HG03342 (cell line): Measurements from ENCODE around the gene ADARB2.

ENCODE experiments used
- ATAC-seq: cut with Tn5 transposase; IDR thresholded peaks from one replicate; pipeline ENCODE4 v1.9.1; 2021; ENCODE audit warnings: mild to moderate bottlenecking, moderate library complexity; ENCODE audit not compliant: unreplicated experiment

ADARB2 gene

DNA sequence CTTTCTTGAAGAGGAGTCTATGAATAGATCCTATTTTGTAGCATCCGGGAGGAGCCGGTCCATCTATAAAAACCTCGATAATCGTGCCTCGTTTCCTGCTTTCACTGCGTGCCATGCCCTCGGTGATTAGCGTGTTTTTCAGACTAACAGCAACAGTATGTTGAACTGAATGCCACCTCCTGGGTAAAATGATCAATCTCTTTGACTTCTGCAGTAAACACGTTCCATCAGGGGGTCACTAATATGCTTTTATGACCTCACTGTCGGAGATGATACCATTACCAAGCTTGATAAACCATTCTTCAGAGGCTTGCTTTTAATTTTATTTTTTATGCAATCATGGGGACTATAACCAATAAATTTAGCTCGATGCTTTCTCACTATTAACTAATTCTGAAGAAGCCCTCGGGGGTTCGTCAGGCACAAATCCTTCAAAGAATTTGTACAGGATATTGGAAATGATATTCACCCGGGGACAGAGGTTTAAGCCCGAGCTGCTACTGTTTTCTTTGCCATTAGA lies 228.3 kb downstream of the ADARB2 start:
- ATAC-seq, result no peak

- ATAC-seq, result no peak
Observed at GRCh38 chr10:1508096-1508495, 229.2 kb downstream of the ADARB2 start.

DNA sequence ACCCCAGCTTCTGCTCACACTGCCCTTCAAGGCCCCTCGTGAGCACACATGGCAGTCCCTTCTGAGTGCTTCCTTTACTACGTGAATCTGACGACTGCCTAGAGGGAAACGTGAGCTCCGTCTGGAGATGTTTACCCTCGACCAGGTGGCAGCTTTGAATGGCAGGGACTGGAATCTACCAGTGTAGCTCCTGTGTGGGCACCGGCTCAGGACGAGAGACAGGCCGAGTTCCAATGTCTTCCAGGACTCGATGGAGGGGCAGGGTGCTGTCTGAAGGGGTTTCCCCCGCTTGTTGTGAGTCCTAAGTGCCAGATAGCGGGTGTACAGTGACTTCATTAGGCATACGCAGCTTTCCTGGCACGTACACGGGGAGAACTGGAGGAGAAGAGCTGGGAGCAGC lies 229.9 kb downstream of the ADARB2 start:
- no peak for ATAC-seq

GRCh38 chr10:1504940-1505339 lies 232.4 kb downstream of the ADARB2 start:
- no peak for ATAC-seq

GRCh38 chr10:1504286-1504685 lies 233.0 kb downstream of the ADARB2 start:
- ATAC-seq, result no peak

- no peak for ATAC-seq
Observed at GRCh38 chr10:1502451-1502850, 234.9 kb downstream of the ADARB2 start.

DNA sequence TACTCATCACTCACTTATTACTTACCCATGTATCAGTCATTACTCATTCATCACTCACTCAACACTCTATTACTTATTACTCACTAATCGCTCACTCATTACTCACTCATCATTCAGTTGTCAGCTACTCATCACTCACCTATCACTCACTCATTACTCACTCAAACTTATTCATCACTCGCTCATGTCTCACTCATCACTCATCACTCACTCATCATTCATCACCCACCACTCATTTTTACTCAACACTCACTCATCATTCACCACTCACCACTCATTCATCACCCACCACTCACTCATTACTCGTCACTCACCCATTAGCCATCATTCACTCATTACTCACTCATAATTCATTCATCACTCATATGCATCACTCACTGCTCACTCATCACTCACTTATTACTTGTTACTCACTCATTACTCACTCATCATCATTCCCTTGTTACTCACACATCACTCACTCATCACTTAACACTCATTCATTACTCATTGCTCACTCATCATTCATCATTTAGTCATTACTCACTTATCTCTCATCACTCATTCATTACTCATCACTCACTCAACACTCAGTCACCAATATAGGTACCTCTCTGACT lies 237.9 kb downstream of the ADARB2 start:
- no peak for ATAC-seq

GRCh38 chr10:1498746-1499358 lies 238.5 kb downstream of the ADARB2 start:
- no peak for ATAC-seq

GRCh38 chr10:1495915-1496517 lies 241.3 kb downstream of the ADARB2 start:
- no peak for ATAC-seq

DNA sequence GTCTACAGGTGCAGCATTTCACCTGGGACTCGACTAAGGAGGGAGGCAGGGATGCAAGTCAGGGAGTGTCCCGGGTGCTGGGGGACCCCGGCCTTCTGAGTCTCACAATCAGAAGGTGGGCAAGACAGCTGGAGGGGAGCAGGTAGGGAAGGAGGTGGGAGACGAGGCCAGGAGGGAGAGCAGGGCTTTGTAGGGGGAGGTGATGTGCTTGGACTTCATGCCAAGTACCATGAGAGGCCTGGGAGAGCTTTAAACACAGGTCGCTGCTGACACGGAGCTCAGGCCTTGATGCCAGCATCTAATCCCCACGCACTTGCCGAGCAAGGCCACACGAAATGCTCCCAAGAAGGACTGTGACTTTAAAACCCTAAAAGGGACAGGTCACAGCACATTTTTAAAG lies 244.7 kb downstream of the ADARB2 start:
- no peak for ATAC-seq

GRCh38 chr10:1491901-1492300 lies 245.4 kb downstream of the ADARB2 start:
- no peak for ATAC-seq

DNA sequence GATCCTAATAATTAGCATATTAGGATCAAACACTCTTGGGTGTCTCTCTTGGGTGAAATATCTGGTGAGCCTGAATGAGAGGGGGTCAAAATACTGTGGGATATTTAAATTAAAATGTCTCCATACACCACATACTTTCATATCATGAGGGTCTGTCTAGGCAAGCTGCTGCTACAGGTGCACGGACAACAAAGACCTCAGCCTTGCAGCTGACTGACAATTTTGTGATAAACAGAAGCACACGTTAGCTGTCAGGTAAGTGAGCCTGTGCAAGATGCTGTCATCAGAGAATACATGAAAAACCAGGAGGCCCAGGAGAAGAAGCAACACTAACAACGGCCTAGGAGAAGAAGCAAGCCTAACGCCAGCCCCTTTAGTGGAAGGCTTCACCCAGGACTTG lies 247.5 kb downstream of the ADARB2 start:
- ATAC-seq, result no peak

- no peak for ATAC-seq
Observed at GRCh38 chr10:1488970-1489548, 248.3 kb downstream of the ADARB2 start.

- ATAC-seq, result no peak
Observed at GRCh38 chr10:1486841-1487687, 250.3 kb downstream of the ADARB2 start.

DNA sequence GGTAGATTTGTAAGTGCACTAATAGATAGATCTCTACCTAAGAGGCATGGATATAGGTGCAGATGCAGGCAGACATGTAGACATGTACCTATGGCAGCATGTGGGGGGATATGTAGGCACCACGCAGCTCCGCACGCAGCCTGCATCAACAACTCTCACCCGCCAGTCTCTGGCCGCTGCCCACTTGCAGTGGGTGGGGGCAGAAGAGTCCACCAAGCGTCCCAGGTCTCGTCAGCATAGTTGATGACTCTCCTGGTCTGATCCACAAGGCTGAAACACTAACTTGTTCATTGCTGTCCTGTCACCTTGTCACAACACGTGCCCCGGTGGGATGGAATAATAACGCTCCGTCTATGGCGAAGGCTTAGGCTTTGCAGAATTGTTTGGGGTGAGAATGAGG lies 252.0 kb downstream of the ADARB2 start:
- ATAC-seq, result no peak

DNA sequence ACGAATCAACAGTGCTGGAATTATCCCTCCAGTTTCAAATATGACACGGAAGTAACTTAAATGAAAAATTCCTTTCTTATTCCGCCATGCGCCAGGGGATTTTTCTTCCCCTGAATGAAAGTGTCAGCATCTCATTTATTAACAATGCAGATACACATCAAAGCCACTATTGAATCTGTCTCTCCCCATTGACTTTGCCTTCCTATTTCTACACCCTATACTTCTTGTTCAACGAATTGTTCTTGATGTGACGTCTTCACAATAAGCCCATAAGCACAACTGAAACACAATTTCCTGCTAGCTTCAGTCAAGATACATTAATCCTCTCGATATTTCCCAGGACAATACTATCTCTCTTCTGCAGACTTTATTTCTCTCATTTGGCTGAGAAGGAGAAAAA lies 253.5 kb downstream of the ADARB2 start:
- no peak for ATAC-seq

GRCh38 chr10:1483246-1483645 lies 254.1 kb downstream of the ADARB2 start:
- ATAC-seq, result no peak

GRCh38 chr10:1477578-1477977 lies 259.7 kb downstream of the ADARB2 start:
- ATAC-seq, result no peak

DNA sequence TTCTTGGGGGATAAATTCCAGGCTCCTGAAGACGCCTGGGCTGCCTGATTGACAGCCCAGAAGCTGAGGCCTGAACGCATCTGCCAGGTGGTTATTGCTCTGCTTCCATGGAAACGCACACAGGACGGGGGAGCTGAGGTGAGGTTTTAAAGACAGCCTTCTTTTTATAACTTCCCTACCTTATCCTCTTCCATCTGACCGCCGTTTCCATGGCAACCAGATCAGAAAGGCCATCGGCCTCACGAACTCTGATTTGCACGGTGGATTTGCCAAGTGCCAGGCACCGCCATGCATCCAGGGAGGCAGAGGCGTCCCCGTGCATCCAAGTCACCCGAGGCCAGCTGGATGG lies 260.9 kb downstream of the ADARB2 start:
- no peak for ATAC-seq

DNA sequence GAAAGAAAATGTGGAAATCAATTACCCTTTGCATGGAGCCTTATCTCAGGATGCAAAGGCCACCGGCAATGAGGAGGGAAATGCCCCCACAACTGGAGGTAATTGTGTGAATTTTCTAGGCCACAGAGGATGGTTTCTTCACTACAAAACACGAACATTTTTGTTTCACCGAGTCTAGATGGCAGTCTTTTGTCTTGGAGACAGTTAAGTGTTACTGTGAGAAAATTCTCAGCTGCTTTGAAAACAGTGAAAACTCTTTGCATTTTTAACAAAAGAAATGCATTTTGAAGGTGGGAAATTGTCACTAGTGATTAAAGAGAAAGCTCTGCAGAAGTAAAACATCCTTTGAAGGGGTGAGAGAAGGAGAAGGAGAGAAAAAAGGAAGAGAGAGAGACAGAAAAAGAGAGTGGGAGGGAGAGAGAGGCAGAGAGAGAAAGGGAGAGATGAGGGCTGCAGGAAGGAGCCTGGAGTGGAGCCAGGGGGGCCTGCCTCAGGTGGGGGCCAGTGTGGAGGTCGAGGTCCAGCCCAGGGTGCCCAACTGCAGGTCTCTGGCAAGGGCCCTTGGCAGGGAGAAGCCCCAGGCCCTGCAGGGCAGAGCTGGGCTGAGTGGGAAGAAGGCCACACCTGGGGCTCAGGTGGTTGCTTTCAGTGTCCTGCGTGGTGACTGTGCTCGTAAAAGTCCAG lies 261.4 kb downstream of the ADARB2 start:
- no peak for ATAC-seq
